Fibroblast of lung (primary cell): Measurements from ENCODE around the gene SMC4.

Source experiments
- EZH2 ChIP-seq: IDR thresholded peaks from 2 replicates; pipeline ENCODE4 v1.5.1; 2012; ENCODE audit warnings: low read length, control low read depth, mild to moderate bottlenecking; ENCODE audit errors: missing control alignments
- TF ChIP-seq, protein P1 (sequence below), 2 donors: IDR thresholded peaks in 1 of 2; conservative IDR thresholded peaks in 1 of 2; 1 replicate in 1 of 2; 2 replicates in 1 of 2; pipeline ENCODE4 v1.5.1; 2011 to 2012; ENCODE audit warnings: low read length in 2 of 2, control low read depth in 1 of 2, inconsistent platforms in 1 of 2, low read depth in 1 of 2, mild to moderate bottlenecking in 1 of 2

DNA sequence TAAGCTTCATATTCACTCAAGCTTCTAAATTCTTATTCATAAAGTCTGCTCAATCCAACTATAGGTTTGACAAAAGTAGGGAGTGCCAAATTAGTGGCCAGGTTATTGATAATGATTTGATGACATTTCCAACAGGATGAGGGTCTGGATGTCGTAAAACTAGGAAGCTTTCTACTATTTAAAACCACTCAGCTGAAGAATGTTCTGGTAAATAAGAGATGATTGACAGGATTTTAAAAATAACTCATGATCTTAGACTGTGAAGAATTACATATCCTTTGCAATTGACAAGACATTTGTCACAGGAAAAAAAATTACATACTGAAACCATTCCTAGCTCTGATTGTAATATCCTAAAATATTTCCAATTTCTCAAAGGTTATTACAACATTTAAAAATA is 65.5 kb downstream of the SMC4 start:
- no peak for TF ChIP-seq EZH2
- TF ChIP-seq, protein P1, sequence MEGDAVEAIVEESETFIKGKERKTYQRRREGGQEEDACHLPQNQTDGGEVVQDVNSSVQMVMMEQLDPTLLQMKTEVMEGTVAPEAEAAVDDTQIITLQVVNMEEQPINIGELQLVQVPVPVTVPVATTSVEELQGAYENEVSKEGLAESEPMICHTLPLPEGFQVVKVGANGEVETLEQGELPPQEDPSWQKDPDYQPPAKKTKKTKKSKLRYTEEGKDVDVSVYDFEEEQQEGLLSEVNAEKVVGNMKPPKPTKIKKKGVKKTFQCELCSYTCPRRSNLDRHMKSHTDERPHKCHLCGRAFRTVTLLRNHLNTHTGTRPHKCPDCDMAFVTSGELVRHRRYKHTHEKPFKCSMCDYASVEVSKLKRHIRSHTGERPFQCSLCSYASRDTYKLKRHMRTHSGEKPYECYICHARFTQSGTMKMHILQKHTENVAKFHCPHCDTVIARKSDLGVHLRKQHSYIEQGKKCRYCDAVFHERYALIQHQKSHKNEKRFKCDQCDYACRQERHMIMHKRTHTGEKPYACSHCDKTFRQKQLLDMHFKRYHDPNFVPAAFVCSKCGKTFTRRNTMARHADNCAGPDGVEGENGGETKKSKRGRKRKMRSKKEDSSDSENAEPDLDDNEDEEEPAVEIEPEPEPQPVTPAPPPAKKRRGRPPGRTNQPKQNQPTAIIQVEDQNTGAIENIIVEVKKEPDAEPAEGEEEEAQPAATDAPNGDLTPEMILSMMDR (conservative IDR thresholded peaks at IDR 0.05 in 1 of 2, IDR thresholded peaks at IDR 0.05 in 1 of 2; ENCODE audit: low read depth in 1 of 2, low read length in 2 of 2) = no peak
